HUES48 (cell line): ENCODE data around the gene SLC16A8.
A peak's percentile ranks its signal among the peaks of the same experiment; 100 is the strongest.

Experiments used
- H3K27ac ChIP-seq: one replicate; pipeline ENCODE4 v1.7.0; 2013; ENCODE audit warnings: low read depth, low read length, inconsistent platforms
- H3K27me3 ChIP-seq: 2 replicates; pipeline ENCODE4 v1.6.1; 2013; ENCODE audit warnings: mild to moderate bottlenecking, low read length; ENCODE audit not compliant: control insufficient read depth, insufficient read depth
- H3K36me3 ChIP-seq: 2 replicates; pipeline ENCODE4 v1.6.1; 2013; ENCODE audit warnings: low read length; ENCODE audit not compliant: control insufficient read depth, insufficient read depth
- H3K4me1 ChIP-seq: 2 replicates; pipeline ENCODE4 v1.6.1; 2013; ENCODE audit warnings: mild to moderate bottlenecking, low read length; ENCODE audit not compliant: control insufficient read depth, insufficient read depth
- H3K4me3 ChIP-seq: 2 replicates; pipeline ENCODE4 v1.5.1; 2013; ENCODE audit warnings: mild to moderate bottlenecking, low read depth, low read length
- H3K9ac ChIP-seq: 2 replicates; pipeline ENCODE4 v1.6.1; 2013; ENCODE audit warnings: mild to moderate bottlenecking, low read depth, low read length, moderate library complexity
- H3K9me3 ChIP-seq: 2 replicates; pipeline ENCODE4 v1.6.1; 2013; ENCODE audit warnings: low read length; ENCODE audit not compliant: control insufficient read depth, insufficient read depth

Gene SLC16A8

DNA sequence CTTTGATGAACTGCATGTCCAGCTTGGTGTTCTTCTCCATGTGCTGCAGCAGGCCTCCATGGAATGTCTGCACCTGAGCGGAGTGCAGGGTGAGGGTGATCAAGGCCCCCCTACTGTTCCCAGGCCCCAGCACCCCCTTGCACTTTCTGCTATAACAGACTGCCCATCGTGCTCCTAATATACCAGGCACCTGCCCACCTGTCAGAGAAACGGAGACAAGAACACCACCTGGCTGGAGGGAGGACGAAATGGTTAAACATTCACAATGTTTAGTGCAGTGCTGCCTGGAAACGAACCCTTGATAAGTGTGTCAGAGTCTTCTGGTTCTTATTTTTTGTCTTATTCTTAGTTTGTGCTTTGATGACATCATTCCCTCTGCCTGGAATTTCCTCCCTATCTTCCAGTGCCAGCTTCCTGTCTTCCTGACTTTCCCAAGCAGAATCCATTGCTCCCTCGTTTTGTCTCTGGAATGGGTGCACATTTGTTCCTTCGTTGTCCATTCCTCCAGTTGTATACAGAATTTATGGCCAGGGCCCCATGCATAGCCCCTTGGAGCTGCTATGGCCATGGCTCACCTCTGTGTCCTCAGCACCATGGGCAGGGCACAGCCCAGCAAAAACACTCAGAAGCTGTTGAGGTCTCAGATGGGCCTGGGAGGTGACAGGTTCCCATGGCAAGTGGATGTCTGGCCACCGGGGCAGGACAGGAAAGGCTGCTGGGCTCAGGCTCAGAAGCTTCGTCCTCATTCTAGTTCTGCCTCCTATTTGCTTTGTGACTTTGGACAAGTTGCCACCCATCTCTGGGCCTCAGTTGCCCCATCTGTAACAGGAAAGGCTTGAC lies 14.6 kb upstream of the SLC16A8 start:
- H3K27ac ChIP-seq, result no peak overlapping the region
- H3K4me1 ChIP-seq, result 0 out of 2 replicates have a peak, but pooled peaks cover 5% of the 10 kb centered on the region
- no peak overlapping the region for H3K9ac ChIP-seq
- no peaks in the 10 kb centered on the region for H3K27me3 ChIP-seq
- H3K9me3 ChIP-seq, result no peaks in the 10 kb centered on the region
- H3K36me3 ChIP-seq, result no peaks in the 10 kb centered on the region
- no peak overlapping the region for H3K4me3 ChIP-seq

DNA sequence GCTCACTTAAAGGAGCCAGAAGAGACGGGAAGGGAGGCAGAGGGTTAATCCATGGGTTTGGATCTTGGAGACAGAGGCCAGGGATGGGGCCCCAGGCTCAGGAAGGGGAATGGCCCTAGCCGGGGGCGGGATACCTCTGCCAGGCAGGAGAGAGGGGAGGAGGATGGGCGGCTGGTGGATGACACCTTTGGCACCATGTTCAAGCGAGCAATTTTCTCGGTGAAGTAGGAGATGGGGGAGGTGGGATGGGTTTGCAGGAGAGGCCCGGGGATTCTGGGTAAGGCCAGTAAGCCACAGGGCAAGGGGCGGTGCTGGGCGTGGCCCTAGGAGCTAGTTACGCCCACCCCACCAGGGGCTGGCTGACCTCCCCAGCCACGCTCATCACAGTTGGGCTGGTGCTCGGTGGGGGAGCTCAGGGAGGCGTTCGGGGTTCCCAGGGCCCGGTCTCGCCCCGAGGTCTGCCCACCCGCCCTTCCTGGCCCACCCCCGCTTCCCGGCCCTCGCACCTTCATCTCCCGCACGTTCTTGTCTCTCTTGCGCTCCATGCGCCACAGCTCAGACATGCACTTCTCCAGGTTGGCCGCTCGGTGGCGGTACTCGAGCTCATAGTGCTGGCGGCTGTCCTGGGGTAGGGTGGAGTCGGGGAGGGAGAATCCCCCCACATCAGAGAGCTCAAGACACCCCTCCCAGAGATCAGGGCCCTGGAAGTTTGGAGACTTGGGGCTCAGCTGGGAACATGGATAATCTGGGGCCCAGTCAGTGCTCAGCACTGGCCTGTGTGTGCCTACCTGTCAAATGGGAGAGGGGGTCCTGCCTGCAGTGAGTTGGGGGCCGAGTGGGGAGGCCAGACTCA lies 13.8 kb upstream of the SLC16A8 start:
- no peak overlapping the region for H3K9ac ChIP-seq
- H3K27ac ChIP-seq, result no peak overlapping the region
- 0 out of 2 replicates have a peak, but pooled peaks cover 5% of the 10 kb centered on the region for H3K4me1 ChIP-seq
- no peaks in the 10 kb centered on the region for H3K27me3 ChIP-seq
- H3K4me3 ChIP-seq, result peak overlapping the region; percentile 55
- H3K36me3 ChIP-seq, result no peaks in the 10 kb centered on the region
- no peaks in the 10 kb centered on the region for H3K9me3 ChIP-seq

DNA sequence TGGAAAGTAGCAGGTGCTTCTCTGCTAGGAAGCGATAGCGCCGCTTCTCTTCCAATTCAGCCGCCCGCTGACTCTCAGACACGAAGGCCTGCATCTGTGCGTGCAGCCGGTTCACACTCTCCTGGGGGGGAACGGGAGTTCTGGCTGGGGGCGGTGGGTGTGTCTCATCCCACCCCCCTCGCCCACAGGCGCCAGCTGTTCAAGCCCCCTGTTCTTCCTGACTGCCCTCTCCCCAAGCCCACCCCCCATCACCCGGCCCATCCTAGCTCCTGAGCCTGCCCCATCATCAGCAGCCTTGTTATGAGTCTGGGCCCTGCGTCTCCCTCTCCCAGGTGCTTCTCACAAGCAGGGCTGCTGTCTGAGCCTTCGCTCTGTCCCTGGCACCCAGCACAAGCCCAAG lies 13.1 kb upstream of the SLC16A8 start:
- no peak overlapping the region for H3K27ac ChIP-seq

DNA sequence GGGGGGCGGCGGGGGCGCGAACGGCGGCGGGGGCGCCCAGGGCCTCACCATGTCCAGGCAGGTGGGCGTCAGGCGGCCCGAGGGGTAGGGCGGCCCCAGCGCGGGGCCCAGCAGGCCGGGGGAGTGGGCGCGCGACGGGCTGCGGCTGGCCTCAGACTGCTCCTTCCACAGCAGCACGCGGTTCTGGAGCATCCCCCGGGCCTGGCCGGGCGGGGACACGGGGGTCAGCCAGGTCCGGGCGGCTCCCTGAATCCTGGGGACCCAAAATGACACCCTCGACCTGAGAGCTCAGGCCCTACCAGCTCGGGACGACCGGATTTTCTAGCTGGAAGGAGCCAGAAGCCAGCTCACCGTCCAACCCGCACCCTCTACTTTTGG lies 5.5 kb upstream of the SLC16A8 start:
- H3K9ac ChIP-seq, result no peak overlapping the region
- H3K9me3 ChIP-seq, result no peaks in the 10 kb centered on the region
- peaks cover 4% of the 10 kb centered on the region; the same call in 1 of the 2 replicates for H3K36me3 ChIP-seq
- H3K4me1 ChIP-seq, result 0 out of 2 replicates have a peak, but pooled peaks cover 10% of the 10 kb centered on the region
- no peaks in the 10 kb centered on the region; the same call in 1 of the 2 replicates for H3K27me3 ChIP-seq
- H3K4me3 ChIP-seq, result peak overlapping the region; percentile 32; the same call in 1 of the 2 replicates
- no peak overlapping the region for H3K27ac ChIP-seq

More for the DNA sequence above, 13.1 kb upstream of the SLC16A8 start:
- no peak overlapping the region for H3K9ac ChIP-seq
- no peaks in the 10 kb centered on the region for H3K9me3 ChIP-seq
- H3K27me3 ChIP-seq, result no peaks in the 10 kb centered on the region
- H3K4me3 ChIP-seq, result peak overlapping the region; percentile 55
- no peaks in the 10 kb centered on the region for H3K36me3 ChIP-seq
- 0 out of 2 replicates have a peak, but pooled peaks cover 5% of the 10 kb centered on the region for H3K4me1 ChIP-seq

DNA sequence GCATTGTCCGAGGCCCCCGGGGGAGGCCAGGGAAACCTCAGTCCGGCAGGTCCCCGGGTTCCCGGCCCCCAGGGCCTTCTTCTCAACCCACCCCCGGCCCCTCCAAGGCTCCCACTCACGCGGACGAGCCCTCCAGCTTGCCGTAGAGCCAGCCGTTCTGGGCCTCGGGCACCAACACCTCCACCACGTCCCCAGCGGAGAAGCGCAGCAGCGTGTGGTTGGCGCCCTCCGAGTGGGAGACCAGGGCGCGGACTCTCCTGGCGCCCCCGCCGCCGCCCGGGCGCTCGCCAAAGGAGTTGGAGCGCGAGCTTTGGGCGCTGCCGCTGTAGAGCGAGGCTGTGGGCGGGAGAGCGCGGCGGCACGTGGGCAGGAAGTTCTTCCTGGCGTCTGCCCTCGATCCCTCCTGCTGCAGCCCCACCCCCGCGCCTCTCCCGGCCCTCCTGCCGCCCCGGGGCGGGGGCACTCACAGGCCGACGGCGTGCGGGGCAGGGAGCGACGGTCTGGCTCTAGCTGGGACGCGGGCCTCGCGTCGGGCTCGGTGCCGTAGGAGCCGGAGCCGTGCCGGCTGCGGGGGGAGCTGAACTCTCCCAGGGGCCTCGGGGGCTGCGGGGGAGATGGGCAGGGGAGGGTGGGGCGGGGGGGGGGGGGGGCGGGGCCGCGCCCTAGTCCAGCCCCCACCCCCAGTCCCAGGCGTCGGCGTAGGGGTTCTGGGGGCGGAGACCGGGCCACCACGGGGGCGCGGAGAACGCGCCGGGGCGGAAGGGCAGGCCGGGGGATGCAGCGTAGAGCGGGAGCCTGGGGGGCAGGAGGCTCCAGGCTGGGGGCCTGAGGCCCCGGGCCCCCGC lies 4.9 kb upstream of the SLC16A8 start:
- Histone ChIP-seq H3K9ac (no peak overlapping the region), H3K4me1 (peaks cover 12% of the 10 kb centered on the region; the same call in 1 of the 2 replicates), H3K27ac (no peak overlapping the region), H3K27me3 (no peaks in the 10 kb centered on the region; the same call in 1 of the 2 replicates), H3K36me3 (peaks cover 4% of the 10 kb centered on the region; the same call in 1 of the 2 replicates), H3K9me3 (no peaks in the 10 kb centered on the region), H3K4me3 (peak overlapping the region; percentile 32; the same call in 1 of the 2 replicates)

DNA sequence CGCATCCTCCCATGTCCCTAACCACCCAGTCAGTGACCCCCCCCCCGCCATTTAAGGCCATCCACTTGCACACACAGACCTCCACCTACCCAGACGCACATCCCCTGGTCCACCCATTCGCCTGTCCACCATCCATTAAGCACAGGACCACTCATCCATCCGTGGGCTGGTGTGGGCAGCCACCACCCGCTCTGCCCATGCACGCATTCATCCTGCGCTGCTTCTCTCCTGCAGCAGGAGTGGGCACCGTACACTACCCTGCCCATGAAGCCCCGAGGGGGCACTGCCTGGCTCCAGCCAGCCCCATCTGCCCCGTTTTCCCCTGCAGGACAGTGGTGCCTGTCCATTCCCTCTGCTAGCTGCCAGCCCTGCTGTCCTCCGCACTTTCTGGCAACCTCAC lies 3.9 kb upstream of the SLC16A8 start:
- H3K9me3 ChIP-seq, result no peaks in the 10 kb centered on the region
- H3K4me3 ChIP-seq, result no peak overlapping the region
- H3K9ac ChIP-seq, result no peak overlapping the region
- H3K4me1 ChIP-seq, result peaks cover 17% of the 10 kb centered on the region; the same call in 1 of the 2 replicates
- H3K36me3 ChIP-seq, result peaks cover 4% of the 10 kb centered on the region; the same call in 1 of the 2 replicates
- H3K27ac ChIP-seq, result no peak overlapping the region
- H3K27me3 ChIP-seq, result peaks cover 5% of the 10 kb centered on the region

DNA sequence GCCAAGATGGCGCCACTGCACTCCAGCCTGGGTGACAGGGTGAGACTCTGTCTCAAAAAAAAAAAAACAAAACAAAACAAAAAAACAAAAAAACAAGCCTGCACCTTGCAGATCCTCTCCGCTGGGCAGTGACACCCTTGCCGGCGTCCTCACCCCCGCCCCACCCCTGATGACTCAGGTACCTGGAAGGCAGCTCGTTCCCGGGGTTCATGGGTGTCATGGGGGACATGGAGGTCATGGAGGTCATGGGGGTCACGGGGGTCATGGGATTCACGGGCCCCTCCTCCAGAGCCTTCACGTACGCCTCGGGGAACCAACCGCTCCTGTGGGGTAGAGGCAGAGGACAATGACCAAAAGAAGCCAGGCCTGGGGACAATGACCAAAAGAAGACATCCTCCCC lies 3.0 kb upstream of the SLC16A8 start:
- Histone ChIP-seq H3K4me1 (peaks cover 20% of the 10 kb centered on the region; the same call in 1 of the 2 replicates), H3K27ac (no peak overlapping the region), H3K4me3 (no peak overlapping the region), H3K27me3 (peaks cover 14% of the 10 kb centered on the region), H3K9me3 (no peaks in the 10 kb centered on the region), H3K9ac (no peak overlapping the region), H3K36me3 (peaks cover 4% of the 10 kb centered on the region; the same call in 1 of the 2 replicates)

DNA sequence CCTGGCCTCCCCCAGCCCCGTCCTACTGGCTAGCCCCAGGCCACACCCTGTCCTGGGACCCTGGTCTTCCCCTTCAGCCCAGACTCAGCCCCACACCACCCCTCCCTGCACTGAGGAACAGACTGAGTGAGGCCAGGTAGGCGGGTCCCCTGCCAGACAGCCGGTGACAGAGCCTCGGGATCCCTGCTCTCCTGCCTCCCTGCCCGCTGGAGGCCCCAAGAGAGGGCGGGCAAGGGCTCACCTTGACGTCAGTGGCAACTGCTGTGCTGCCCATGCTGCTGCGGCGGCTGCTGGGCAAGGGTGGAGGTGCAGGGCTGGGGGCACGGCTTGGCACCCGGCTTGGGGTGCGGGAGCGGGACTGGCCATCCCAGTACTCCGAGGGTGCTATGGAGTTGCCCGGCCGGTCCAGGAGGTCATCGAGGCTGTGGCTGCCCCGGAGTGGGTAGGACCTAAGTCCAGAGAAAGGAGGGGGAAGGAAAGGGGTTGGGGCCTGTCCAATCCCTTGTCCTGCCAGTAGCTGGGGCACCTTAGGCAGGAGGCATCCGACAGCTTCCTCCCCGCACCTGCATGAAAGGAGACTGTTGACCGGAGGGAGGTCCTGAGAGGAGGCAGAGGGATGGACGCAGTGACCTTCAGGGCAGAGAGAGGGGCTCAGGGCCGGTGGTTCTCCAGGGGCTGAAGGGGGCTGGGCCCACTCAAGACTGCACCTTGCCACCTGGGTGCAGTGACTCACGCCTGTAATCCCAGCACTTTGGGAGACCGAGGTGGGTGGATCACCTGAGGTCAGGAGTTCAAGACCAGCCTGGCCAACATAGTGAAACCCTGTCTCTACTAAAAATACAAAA lies 2.2 kb upstream of the SLC16A8 start:
- no peak overlapping the region for H3K27ac ChIP-seq

DNA sequence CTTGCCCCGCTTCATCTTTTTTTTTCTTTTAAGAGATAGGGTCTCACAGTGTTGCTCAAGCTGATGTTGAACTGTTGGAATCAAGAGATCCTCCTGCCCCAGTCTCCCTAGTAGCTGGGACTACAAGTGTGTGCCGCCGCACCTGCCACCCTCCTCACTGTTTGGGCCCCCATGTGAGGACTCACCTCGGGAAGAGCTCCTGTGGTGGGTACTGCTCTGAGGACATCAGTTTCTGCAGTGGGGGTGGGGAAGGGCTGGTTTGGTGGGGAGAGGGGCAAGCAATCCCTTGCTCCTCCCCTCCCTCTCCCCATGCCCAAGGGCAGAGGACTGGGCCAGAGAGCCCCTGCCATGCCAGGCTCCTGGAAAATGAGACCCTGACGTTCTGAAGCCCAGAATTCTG lies 1.5 kb upstream of the SLC16A8 start:
- Histone ChIP-seq H3K27me3 (peaks cover 28% of the 10 kb centered on the region), H3K4me3 (no peak overlapping the region), H3K9me3 (no peaks in the 10 kb centered on the region), H3K4me1 (peaks cover 25% of the 10 kb centered on the region; the same call in 1 of the 2 replicates), H3K27ac (no peak overlapping the region), H3K36me3 (peaks cover 4% of the 10 kb centered on the region; the same call in 1 of the 2 replicates), H3K9ac (no peak overlapping the region)

More for the DNA sequence above, 2.2 kb upstream of the SLC16A8 start:
- Histone ChIP-seq H3K4me1 (peaks cover 25% of the 10 kb centered on the region; the same call in 1 of the 2 replicates), H3K9ac (no peak overlapping the region), H3K36me3 (peaks cover 4% of the 10 kb centered on the region; the same call in 1 of the 2 replicates), H3K9me3 (no peaks in the 10 kb centered on the region), H3K27me3 (peaks cover 21% of the 10 kb centered on the region), H3K4me3 (no peak overlapping the region)
